Fibroblast of gingiva (primary cell): Measurements from ENCODE around the gene MYBBP1A.
A peak's percentile ranks its signal among the peaks of the same experiment; 100 is the strongest.

Experiments
- DNase-seq: peaks from one replicate; pipeline ENCODE4 v3.0.0-alpha.2; 2011; ENCODE audit warnings: low read depth

Gene MYBBP1A

DNA sequence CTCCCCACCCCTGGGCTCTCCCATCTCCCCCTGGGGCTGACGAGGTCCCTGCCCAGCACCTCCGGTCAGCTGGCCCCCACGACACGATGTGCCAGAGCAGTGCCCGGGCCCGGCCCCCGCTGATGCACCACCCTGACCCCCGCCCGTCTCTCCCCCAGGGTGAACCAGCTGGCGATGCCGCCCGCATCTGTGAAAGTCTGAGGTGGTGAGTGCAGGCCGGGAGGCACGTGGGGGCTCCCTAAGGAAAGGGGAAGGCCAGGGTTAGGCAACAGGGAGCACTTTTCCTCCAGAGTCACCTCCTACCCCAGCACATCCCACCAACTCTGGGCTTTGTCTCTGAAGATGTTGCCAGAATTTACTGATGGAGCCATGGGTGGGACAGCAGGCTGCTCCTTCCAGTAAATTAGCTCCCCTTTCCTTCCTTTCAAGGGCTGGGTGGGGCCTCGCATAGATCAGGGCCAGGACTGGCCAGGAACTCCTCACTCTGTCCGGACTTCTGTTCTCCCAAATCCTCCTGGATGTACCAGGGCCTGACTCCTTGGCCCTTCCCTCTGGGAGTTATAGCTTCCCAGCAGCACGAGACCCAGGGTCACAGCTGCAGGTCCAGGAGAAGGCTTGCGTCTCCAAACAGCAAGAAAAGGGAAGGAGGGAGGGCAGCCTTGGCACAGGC, 18.3 kb downstream of the MYBBP1A start:
- peak; percentile 27 for DNase-seq

DNA sequence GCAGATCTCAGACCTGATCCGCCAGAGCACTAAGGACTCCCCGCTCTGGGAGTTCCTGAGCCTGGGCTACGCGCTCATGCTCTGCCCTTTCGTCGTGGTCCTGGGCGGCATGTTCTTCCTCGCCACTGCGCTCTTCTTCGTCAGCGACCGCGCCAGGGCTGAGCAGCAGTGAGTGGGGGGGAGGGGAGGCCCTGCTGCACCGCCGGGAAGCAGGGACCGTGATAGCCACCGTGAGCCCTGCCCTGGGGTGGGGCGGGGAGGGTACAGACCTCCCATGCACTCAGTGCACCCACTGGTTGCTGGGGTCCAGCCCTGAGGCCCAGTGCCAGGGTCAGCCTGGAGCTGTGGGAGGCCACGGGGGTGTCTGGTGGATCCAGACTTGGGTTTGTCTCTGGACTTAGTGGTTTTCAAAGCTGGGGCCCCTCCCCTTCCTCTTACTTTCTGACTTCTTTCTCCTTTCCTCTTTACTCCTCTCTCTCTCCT, 18.9 kb downstream of the MYBBP1A start:
- DNase-seq, result no peak

DNA sequence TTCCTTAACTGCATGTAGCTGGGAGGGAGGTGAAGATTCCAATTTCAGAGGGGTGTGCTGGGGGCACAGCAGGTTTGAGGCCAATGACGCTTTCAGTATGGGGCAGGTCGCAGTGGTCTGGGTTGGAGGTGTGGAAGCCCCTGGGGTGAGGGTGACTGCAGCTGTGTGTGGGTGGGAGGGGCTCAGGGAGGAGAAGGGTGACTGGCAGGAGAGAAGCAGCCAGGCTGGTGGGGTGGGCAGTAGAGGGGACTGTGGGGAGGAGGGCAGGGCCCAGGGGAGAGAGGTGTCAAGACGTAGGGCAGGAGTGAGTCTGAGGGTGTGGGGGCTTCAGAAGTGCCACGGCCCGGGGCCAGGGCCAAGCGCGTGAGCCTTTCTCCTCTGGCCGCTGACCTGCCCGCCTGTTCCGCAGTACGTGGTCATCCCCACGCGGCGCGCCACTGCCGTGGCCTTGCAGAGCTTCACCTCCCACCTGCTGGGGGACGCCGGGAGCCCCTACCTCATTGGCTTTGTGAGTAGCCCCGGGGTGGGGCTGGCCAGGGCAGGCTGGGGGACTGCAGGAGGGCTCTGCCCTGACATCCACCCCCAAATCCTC, 19.4 kb downstream of the MYBBP1A start:
- no peak for DNase-seq

DNA sequence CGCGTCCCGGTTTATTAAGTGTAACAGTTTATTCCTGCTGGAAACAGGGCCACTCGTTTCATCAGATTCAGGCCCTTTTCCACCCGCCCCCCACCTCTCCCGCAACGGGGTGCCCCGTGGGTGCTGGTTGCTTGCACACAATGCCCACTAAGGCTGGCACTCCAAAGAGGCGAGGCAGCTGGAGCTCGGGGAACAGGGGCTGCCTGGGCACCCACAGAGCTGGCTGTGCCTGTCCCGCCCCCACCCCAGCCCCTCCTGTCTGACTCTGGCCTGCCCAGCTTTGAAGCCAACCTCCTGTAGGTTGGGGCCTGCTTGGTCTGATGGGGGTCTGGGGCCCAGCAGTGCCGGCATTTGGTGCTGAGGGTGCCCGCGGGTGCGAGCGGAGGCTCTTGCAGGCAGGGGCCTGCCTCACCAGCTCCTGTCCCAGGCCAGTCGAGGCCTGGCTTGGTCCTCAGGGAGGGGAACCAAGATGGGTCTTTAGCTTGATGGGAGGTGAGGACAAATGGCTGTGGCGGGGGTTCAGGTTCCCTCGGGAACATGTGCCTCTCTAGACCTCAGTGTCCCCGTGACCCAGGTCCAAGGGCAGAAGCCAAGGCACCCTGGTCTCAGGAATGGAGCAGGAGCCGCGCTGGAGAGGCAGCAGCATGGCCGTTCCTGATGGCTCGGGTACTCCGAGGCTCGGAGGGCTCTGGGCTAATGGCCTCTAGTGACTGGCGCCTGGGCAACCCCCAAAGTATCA, 20.1 kb downstream of the MYBBP1A start:
- no peak for DNase-seq

DNA sequence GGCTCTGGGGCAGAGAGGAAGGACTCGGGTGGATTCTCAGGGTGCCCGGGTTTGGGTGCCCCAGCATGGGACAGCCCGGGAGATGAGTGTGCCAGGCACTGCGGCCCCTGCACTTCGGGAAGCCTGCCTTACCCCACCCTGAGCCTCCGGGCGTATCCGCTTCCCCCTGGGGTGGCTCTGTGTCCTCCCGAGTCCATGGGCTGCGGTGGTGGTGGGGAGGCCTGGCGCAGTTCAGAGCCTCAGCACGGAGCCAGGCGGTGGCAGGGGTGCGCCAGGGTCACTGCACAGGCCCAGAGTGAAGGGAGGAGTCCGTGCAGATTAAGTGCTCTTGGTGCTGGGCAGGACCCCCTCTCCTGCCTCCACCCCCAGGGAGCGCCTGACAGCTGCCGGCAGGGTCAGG, 20.7 kb downstream of the MYBBP1A start:
- DNase-seq, result no peak

DNA sequence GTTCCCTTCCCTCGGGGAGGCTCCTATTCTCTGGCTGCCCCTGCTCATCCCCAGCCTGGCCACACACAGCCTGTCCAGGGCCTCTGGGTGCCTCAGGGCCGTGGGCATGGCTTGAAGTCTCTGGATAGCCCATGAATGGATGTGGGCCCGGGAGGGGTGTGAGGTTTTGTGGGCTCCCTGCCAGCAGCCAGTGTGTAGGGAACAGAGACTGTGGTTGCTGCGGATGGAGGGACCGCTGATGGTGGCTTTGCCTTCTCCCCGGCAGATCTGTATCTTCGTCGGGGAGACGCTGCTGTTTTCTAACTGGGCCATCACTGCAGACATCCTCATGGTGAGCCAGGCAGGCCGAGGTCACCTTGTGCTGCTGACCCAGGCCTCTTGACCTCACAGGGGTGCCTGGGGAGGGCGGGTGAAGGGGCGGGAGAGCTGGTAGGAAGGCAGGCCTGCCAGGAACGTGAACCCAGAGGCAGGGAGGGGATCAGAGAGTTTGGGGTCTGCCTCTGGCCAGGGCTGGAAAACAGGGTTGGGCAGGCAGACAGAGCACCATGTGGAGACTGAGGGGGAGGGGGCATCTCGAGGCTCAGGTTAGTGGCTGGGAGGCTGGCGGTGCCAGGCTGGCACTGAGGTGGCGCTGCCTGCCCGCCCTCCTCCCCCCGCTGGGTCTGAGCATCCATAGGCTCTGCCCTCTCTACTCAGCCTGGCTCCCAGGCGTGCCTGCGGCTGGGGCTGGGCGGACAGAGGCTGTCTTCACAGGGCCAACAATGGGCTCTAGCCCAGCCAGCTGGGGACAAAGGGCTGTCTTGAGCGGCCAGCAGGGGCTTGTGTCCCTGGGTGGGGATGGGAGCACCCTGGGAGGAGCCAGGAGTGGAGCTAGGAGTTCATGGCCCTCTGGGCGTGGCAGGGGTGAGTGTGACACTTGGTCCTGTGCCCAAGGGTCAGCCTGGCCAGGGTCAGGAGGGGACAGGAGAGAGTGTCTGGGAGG, 21.4 kb downstream of the MYBBP1A start:
- DNase-seq, result no peak

DNA sequence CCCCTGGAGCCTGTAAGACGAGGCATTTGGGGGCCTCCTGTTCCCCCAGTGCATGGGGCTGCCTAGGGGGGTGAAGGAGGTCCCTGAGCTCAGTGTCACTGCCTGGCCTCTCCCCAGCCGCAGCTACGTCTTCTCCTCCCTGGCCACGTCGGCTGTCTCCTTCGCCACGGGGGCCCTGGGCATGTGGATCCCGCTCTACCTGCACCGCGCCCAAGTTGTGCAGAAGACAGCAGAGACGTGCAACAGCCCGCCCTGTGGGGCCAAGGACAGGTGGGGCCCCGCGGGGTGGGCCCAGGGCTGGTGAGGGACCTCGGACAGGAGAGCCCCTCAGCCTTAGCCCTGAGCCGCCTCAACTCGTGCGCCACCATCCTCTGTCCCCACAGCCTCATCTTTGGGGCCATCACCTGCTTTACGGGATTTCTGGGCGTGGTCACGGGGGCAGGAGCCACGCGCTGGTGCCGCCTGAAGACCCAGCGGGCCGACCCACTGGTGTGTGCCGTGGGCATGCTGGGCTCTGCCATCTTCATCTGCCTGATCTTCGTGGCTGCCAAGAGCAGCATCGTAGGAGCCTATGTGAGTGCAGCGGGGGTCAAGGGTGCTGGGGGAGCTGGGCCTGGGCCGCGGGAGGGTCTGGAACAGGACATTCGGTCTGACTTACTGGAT, 22.2 kb downstream of the MYBBP1A start:
- no peak for DNase-seq

DNA sequence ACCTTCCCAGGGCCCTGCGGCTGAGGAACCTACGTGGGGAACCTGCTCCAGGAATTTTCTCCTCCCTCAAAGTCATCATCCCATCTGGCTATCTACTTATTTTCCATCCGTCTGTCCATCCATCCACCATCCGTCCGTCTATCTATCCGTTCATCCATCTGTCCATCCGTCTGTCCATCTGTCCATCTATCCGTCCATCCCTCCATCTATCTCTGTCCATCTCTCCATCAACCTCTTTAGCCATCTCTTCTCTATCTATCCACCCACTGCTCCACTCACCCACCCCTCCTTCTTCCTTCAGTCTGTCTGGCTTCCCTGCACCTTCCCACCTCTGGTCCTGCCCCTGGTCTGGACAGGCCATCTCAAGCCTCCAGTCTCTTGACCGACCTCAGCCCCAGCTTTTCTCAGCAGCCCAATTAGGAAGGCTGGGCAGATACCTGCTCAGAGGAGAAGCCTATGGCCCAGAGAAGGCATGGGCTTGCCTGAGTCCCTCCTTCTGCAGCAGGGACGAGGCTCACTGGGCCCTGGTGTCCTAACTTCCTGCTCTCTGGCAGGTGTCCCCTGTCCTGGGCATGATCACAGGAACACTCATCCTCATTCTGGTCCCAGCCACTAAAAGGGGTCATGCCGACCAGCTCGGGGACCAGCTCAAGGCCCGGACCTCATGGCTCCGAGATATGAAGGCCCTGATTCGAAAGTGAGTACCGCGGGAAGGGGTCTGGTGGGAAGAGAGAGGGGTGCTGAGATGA, 23.0 kb downstream of the MYBBP1A start:
- DNase-seq, result no peak

DNA sequence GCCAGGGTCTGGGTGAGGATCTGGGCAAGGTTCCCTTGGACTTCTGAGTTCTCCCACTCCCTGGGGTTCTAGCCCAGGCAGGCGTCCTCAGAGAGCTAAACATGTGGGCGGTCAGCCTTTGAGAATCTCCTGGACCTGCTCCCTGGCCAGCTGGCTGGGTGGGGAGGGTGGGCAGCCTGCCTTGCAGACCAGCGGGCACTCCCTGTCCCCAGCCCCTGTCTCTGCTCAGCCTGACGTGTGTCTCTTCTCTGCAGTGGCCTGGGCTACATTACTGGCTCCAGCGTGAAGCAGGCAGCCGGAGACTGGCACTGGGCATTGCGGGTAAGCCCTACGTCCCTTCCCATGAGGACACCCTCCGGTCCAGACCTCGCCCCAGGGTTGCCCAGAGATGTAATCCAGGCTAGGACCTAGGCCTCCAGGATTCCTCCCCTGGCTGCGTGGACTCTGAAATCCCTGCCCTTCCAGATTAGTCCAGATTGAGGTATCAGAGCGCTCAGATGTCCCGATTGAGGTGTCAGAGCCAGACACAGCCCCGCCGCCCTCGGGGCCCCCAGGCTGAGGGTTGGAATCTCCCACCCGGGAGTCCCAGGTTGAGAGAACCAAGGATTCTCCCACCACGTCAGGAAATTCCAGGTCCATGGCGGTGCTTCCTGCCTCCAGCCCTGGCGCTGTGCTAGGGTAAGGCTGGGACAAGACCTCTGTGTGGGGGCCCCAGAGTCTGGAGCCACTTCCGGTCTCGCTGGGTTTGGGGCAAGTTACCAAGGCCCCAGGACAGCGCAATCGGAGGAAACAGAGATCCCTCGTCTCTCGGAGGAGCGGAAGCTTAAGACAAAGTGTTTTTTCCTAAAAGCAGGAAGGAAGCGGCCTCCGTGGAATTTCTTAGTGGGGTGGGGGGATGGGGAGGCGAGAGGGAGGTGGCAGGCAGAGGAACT, 24.1 kb downstream of the MYBBP1A start:
- no peak for DNase-seq

DNA sequence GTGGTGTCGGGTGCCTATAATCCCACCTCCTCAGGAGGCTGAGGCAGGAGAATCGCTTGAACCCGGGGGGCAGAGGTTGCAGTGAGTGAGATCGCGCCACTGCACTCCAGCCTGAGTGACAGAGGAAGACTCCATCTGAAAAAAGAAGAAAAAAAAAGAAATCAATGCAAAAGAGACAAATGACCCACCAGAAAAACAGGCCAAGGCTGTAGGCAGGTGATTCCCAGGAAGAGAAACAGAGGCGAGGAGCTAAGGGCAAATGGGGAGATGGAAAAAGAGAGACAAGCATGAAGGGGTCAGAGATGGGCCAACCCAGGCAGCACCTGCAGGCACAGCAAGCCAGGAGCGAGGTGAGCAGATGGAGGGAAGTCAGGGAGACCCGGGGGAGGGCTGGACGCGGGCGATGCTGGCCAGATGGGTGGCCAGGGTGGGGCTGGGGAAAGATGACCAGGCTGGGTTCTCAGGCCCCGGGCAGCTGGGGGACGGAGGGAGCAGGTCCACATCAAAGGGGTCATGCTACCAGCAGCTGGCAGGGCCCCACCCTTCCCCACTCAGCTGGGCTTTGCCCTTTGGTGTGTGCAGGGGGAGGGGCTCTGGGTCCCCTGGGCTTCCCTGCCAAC, 25.5 kb downstream of the MYBBP1A start:
- no peak for DNase-seq

DNA sequence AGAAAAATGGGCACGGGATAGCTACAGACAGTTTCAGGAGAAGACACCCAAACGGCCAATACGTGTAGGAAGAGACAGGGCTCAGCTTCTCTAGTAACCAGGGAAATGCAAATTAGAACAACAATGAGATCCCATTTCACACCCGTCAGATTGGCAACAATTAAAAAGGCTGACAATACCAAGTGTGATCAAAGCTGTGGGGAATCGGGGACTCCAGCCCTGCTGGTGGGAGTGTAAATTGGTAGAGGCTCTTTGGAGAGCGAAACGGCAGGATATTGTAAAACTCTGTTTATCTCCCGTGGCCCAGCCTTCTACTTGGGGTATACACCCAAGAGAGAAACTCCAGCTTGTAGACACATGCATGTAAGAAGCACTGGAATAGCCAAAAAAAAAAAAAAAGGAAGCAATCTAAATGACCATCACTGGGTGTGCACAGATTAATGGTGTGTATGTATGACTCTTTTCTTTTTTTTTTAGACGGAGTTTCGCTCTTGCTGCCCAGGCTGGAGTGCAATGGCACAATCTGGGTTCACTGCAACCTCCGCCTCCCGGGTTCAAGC, 27.5 kb downstream of the MYBBP1A start:
- DNase-seq, result no peak

DNA sequence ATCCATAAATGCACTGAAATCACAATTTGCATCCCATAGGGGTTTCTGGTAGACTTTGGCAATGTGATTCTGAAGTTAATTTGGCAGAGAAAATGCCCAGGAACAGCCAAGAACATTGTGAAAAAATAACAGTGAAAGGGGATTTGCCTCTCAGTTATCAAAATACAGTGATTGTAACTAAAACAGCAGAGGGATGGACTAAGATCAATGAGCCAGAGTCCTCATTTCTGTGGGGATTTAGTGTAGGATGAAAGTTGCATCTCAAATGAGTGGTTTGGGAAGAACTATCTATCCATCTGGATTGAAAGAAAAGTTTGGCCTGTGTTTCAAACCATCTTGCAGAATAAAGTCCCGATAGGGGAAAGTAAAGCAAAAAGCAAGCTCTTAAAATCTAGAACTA, 28.1 kb downstream of the MYBBP1A start:
- DNase-seq, result peak; percentile 4

DNA sequence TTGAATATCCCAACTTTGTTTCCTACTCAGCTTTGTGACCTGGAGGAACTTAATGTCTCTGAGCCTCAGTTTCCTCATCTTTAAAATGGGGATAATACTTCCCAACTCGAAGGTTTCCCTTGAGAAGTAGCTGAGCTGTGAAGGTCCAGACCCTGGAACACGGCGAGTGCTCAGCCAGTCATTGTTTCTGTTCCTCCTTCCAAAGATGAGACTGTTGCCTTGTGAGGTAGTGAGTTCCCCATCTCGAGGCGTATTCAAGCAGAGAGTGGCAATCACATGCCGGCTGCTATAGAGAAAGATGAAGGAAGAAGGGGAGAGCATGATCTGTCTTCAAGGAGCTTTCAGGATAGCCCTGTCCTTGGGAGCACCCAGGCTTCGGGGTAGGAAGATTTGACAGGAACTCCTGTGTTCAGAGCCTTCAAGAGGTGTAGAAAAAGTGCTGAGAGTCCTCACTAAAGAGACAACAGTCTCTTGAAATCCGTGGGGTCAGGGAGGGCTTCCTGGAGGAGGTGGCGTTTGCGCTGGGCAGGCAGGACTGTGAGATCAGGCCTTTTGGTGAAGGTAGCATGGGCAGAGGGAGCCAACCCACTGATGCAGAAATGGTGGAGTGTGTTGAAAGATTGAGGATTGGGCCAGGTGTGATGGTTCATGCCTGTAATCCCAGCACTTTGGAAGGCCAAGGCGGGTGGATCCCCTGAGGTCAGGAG, 29.3 kb downstream of the MYBBP1A start:
- no peak for DNase-seq

DNA sequence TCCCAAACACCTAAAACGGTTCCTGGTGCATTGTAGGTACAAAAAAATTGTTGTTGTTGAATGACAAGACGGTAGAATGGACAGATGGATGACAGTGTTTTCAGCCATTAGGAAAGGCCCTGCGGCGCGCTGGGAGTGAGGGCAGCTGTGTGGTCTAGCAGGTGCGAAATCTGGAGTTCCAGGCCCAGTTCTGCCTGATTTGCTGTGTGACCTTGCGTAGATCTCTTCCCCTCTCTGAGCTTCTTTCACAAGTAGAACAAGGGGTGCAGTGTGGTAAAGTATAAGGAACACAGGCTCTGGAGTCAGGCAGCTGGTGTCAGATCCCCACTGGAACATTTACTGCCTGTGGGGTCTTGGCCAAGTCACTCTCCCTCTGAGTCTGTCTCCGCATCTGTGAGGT, 31.2 kb downstream of the MYBBP1A start:
- DNase-seq, result no peak

DNA sequence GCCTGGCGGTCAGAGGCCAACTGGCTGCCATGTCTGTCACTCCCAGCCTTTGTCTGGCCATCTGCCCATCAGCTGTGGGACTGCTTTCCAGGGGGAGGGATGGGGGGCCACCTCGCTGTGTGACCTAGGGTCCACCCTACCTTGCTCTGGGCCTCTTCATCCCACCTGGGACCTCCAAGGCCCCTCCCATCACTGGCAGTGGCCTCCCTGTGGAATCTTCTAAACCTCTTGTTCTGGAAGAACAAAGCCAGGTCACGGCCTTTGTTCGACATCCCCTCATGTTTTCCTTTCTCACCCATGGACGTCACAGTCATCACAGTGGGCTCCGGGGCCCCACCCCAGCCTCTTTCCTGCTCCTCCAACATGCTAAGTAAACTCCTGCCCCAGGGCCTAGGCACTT, 32.5 kb downstream of the MYBBP1A start:
- DNase-seq, result no peak

DNA sequence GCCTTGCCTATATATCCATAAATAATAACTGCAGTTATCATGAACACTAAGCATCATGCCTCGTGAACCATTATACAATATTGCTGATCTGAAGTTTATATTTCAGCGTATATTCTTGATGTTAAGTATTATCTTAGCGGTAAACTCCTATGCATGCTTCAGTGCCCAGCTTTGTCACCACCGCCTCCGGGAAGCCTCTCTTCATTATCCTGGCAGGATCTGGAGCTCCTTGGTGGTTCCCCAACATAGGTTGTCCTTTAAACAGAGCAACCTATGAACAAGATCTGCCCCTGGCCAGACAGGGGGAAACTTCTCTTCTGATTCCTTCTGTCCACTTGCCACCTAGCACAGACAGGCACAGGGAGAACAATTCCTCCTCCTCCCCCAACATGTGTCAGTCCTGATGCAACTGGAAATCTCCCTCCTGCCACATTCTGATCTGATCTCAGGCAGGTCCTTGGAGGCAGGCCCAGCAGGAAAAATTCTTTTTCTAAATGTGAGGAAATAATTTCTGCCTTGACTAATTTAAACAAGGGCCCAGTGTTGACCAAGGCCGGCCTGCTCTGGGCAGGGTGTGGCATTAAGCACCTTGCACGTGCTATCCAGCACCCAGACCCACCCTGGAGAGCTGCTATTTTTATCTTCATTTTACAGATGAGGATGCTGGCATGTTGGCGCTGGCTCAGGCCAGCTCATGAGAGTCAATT, 34.1 kb downstream of the MYBBP1A start:
- DNase-seq, result no peak

DNA sequence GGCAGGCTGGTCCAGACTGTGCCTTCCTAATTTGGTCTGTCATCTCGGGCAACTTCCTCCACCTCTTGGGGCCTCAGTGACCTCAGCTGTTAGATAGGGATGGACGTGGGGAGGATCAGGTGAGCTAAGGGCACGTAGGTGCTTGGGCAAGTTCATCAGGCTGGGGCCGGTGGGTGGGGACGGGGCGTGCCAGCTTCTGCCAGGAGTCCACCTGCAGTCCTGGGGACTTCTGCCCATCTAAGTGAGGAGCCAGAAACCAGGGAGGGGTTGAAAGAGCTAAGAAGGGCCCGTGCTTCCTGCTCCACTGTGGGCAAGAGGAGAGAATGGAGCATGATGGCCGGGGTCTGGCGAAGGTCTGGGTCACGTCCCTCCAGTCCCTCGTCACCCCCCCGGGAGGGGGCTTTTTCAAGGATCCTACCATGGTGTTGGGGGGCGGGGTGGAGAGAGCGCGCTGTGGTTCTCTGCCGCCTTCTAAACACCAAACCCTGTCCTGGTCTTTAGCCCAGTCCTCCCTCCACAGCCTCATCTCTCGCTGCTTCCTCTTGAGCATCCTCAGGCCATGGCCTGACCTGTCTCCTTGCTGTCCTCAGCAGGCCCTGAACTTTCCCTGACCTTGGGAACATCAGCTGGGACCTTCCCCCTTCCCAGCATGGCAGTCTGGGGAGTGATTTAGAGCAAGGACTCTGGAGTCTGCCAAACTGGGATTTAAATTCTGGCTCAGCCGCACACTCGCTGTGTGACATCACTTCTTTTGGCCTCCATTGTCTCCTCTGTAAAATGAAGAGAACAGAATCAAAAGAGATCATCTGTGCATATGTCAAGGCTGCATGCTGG, 34.9 kb downstream of the MYBBP1A start:
- DNase-seq, result no peak
